Activated T-helper 9 cell treated with anti-CD3 and anti-CD28 coated beads, Interleukin-2, amount 50 U/mL, for 16 hours (primary cell): ENCODE results near the gene TRIM34.
A peak's percentile ranks its signal among the peaks of the same experiment; 100 is the strongest.
"Not testable (repeated sequence)": the region's sequence is repeated elsewhere in the genome, so short reads cannot be mapped to it uniquely, and the experiment has no call there.

ENCODE experiments used
- DNase-seq: peaks from one replicate; pipeline ENCODE4 v3.0.0-alpha.2; 2020; ENCODE audit warnings: low read depth

The TRIM34 gene

GRCh38 chr11:5621580-5621979 lies 3.2 kb upstream of the TRIM34 start:
- DNase-seq = no peak

GRCh38 chr11:5622802-5623201 lies 2.0 kb upstream of the TRIM34 start:
- no peak for DNase-seq

GRCh38 chr11:5625281-5625680 lies 480 bp downstream of the TRIM34 start:
- no peak for DNase-seq

- DNase-seq = no peak
These were observed 1.4 kb downstream of the TRIM34 start for GRCh38 chr11:5626196-5626595.

- DNase-seq = no peak
These were observed 6.6 kb downstream of the TRIM34 start for GRCh38 chr11:5631417-5631816.

DNA sequence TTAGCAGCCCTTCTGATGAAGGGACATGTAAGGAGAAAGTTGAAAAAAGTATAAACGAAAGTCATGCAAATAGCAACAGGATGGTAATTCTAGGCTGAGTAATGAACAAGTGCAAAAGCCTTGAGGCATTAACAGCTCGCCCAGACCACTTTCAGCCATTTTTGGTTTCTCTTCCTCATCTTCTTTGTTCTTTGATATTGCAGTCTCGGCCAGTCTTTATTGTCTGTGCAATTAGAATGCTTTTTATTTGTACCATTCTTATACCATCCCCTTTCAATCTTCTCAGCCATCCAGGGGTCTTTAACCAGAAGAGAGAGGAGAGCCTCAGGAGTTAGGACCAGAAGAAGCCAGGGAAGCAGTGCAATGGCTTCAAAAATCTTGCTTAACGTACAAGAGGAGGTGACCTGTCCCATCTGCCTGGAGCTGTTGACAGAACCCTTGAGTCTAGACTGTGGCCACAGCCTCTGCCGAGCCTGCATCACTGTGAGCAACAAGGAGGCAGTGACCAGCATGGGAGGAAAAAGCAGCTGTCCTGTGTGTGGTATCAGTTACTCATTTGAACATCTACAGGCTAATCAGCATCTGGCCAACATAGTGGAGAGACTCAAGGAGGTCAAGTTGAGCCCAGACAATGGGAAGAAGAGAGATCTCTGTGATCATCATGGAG lies 7.3 kb downstream of the TRIM34 start:
- no peak for DNase-seq

- no peak for DNase-seq
These were observed 15.2 kb downstream of the TRIM34 start for GRCh38 chr11:5639953-5640352.

GRCh38 chr11:5643585-5643984 lies 18.8 kb downstream of the TRIM34 start:
- no peak for DNase-seq

DNA sequence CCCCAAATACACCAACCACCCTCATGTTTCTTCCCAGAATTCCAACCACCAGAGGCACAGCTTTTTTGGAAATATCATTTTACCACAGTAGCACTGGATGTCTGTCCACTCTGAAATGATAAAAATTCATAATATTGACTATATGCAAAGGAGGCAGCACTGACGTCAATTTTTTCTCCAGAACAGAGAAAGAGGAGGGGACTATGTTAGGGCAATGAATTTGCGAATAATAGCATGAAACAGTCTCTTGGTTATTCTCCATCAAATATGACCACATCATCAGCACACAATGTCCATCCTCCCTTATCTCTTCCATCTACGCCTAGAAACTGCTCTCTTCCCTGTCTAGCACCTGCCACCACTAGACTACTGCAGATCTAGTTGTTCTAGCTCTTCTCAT lies 21.3 kb downstream of the TRIM34 start:
- no peak for DNase-seq

DNA sequence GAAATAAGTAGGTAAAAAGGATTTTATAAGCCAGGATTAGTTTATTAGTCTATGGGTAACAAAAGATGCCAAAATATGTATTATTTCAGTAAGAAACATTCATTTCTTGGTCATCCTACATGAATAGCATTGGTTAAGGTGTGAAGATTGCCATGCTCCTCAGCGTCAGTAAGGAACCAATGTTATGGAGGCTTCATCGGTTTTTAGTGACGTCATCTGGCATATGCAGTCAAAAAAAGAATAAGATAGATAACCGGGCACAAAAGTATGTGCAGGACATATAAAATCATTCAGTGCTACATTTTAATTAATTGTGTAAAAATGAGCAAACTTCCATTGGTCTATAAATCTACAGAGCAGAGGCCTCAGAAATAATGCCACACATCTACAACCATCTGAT lies 30.7 kb downstream of the TRIM34 start:
- no peak for DNase-seq

- DNase-seq = not testable (repeated sequence)
These were observed 32.2 kb downstream of the TRIM34 start for GRCh38 chr11:5656956-5657355.

- DNase-seq = no peak
These were observed 33.5 kb downstream of the TRIM34 start for GRCh38 chr11:5658318-5658717.

GRCh38 chr11:5663511-5663910 lies 38.7 kb downstream of the TRIM34 start:
- DNase-seq = no peak

DNA sequence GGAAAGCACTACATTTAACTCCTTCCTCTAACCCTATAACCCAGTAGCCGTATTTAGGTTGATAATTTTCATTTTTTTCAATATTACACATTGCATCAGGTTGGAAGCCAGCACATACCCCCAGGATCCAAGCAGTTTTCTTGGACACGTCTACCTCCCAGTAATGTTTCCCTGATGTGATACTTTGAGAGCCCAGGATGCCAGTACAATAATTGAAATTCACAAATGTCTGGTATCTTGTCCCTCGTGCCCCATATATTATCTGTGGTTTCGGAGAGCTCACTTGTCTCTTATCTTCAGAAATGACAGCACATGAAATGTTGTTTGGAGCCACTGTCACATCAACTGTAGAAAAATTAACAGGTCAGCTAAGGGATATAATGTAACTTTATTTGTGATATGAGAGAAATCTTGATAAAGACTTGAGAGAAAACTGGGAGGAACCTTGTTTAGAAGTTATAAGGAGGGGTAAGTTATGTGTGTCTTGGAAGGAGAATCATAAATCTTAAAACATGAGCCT lies 40.3 kb downstream of the TRIM34 start:
- no peak for DNase-seq

- DNase-seq = no peak
These were observed 41.1 kb downstream of the TRIM34 start for GRCh38 chr11:5665746-5666401.

DNA sequence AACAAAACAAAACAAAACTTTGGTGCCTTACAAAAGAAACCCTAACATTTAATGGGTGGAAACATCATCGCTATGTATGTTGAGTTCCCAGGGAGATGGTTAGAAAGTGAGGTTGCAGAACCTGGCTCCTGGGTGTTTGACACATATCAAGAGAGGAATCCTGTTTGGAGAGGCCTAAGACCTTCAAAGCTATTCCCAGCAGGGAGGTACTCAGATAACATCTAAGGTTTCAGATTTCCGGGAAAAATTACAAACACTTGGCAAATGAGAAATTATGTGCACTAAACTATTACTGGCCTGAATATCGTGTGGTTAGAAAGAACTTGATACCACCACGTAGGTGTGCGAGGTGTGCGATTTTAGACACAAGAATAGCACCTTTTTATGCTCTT lies 41.6 kb downstream of the TRIM34 start:
- no peak for DNase-seq

- DNase-seq = no peak
These were observed 47.0 kb downstream of the TRIM34 start for GRCh38 chr11:5671831-5672230.

GRCh38 chr11:5674391-5674790 lies 49.6 kb downstream of the TRIM34 start:
- no peak for DNase-seq

DNA sequence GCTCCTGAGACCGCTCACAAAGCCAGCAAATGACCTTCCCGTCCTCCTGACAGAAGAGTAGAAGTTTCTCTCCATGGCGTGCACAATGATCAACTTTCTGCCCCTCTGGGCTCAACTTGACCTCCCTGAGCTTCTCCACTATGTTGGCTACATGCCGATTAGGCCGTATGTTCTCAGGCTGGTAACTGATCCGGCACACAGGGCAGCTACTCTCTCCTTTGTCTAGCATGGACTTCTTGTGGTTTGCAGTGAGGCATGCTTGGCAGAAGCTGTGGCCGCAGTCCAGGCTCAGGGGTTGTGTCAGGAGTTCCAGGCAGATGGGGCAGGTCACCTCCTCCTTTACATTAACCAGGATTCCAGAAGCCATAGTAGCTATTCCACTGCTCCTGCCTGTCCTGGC lies 55.0 kb downstream of the TRIM34 start:
- no peak for DNase-seq

DNA sequence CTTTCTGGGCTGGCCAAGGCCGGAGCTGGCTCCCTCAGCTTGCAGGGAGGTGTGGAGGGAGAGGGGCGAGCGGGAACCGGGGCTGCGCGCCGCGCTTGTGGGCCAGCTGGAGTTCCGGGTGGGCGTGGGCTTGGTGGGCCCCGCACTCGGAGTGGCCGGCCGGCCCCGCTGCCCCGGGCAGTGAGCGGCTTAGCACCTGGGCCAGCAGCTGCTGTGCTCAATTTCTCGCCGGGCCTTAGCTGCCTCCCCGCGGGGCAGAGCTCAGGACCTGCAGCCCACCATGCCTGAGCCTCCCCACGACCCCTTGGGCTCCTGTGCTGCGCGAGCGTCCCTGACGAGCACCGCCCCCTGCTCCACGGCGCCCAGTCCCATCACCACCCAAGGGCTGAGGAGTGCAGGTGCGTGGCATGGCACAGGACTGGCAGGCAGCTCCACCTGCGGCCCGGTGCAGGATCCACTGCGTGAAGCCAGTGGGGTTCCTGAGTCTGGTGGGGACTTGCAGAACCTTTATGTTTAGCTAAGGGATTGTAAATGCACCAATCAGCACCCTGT lies 58.2 kb downstream of the TRIM34 start:
- DNase-seq = not testable (repeated sequence)

DNA sequence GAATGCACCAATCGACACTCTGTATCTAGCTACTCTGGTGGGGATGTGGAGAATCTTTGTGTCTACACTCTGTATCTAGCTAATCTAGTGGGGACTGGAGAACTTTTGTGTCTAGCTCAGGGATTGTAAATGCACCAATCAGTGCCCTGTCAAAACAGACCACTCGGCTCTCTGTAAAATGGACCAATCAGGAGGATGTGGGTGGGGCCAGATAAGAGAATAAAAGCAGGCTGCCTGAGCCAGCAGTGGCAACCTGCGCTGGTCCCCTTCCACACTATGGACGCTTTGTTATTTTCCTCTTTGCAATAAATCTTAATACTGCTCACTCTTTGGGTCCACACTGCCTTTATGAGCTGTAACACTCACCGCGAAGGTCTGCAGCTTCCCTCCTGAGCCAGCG lies 58.8 kb downstream of the TRIM34 start:
- peak; percentile 12 for DNase-seq

DNA sequence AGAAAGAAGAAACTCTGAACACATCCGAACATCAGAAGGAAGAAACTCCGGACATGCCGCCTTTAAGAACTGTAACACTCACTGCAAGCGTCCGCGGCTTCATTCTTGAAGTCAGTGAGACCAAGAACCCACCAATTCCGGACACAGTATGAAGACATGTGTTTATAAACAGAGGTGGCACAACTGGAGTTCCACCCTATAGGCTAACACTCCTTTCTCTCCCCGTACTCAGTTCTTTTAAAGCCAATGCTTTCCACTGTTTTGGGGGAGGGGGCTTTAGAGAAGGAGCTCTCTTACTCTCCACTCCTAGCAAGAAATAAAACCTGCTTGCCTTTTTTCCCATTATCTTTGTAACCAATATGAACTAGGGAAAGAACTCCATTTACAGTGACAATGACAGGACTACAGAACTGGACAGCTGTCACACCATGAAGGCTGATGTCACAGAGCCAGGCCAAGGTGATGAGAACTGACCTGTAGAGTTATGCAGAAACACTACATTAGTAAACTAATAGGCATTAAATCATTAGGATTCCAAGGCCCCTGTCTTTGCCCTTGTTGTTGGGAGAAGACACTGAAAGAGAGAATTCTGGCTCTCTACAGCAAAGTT lies 59.3 kb downstream of the TRIM34 start:
- no peak for DNase-seq
